Psoas muscle (tissue), 8 donors: ENCODE data around the gene UBE2J2. TPM values are rescaled to one million over a fixed set of nuclear protein-coding genes. Genes with fewer than 3 reads are reported as not detected.

Source experiments
- ATAC-seq, 4 donors: fragments of 200-7000 bp; cut with Tn5 transposase; one replicate each; pipeline ENCODE4 v1.9.1; 2020; ENCODE audit warnings: moderate library complexity in 3 of 4, mild to moderate bottlenecking in 2 of 4
- DNase-seq, 2 donors: peaks; one replicate each; pipeline ENCODE4 v3.0.0-alpha.2; 2020
- H3K27ac ChIP-seq: fragments of 200-600 bp; one replicate; pipeline ENCODE4 v1.8.0; 2022
- H3K27me3 ChIP-seq, 3 donors: fragments of 200-600 bp in 1 of 3; one replicate each; pipeline versions ENCODE4 v1.6.1 to v1.8.0; 2013 to 2022; ENCODE audit warnings: low read length in 2 of 3, mild to moderate bottlenecking in 2 of 3, moderate library complexity in 1 of 3; ENCODE audit not compliant: insufficient read depth in 3 of 3
- H3K36me3 ChIP-seq, 2 donors: fragments of 200-600 bp in 1 of 2; one replicate each; pipeline versions ENCODE4 v1.6.1 to v1.8.0; 2013 to 2022; ENCODE audit warnings: low read depth in 1 of 2, mild to moderate bottlenecking in 1 of 2, moderate library complexity in 1 of 2; ENCODE audit not compliant: insufficient read depth in 1 of 2
- H3K4me1 ChIP-seq: fragments of 200-600 bp; one replicate; pipeline ENCODE4 v1.8.0; 2022
- H3K4me3 ChIP-seq: fragments of 200-600 bp; one replicate; pipeline ENCODE4 v1.8.0; 2022; ENCODE audit warnings: mild to moderate bottlenecking
- H3K9me3 ChIP-seq: fragments of 200-600 bp; one replicate; pipeline ENCODE4 v1.8.0; 2022
- CTCF ChIP-seq: fragments of 200-600 bp; IDR thresholded peaks from one replicate; pipeline ENCODE4 v1.8.0; 2022; ENCODE audit warnings: antibody characterized with exemption
- WGBS, 3 donors: extraction: QIAGEN DNeasy Blood & Tissue Kit; methylation state at CpG; one replicate each; pipeline versions ENCODE4 v1.1.6 to v1.1.7; 2013; 5-methylcytosine and 5-hydroxymethylcytosine counted together
- intact Hi-C, 2 donors: fragments of 100-400 bp; cut with DNase I; formaldehyde crosslinking; loops; one replicate each; pipeline versions ENCODE4 v1.11.0 to v1.14.2; 2022
- polyA plus RNA-seq, 3 donors: library from polyadenylated mRNA; stranded (reverse); fragments of 200-250 nt; gene quantifications; one replicate each; pipeline ENCODE4 v1.2.3, GENCODE V29; 2013
- total RNA-seq, 4 donors: library from RNA; stranded (reverse); fragmentation: NEBNext Ultra II Directional in 2 of 4; extraction: Animal tissue kit (Norgen Biotek cat#: 25700) in 2 of 4; gene quantifications; one replicate each; pipeline versions ENCODE4 v1.2.1 to v1.2.4, GENCODE V29; 2021 to 2023
- donor health status: healthy with polysubstance abuse.
- donor health status: DM: no; HTN: no; CAD: no; lungs with moderate emphysema.
- donor health status: Bipolar disorder and iron deficiency.
- donor health status: healthy.
- donor health status: DM: yes; HTN: yes; CAD: no.
- donor health status: DM: no; HTN: no; CAD: no.
- donor health status: DM: no; HTN: no; CAD: no.
- donor health status: DM: yes; HTN: yes; CAD: no.

The UBE2J2 gene
- total and polyA plus RNA-seq, 7 donors = 36.8 to 80.9 (median 44.9) TPM

- 82 to 87% (median 82%) methylated on average over 10 of the region's 10 CpGs for WGBS, 3 donors
- ATAC-seq = no peak
- no peaks in the 10 kb centered on the region for H3K27me3 ChIP-seq
- no peaks in the 10 kb centered on the region for H3K4me1 ChIP-seq
- TF ChIP-seq CTCF = no peak
- peaks cover 4 to 71% of the 10 kb centered on the region in 2 donors for H3K36me3 ChIP-seq
- no peaks in the 10 kb centered on the region for H3K9me3 ChIP-seq
- no peak overlapping the region for H3K27ac ChIP-seq
- intact Hi-C loops = loop anchor here in 1 of 2 donors (10.0 kb wide), 1 partner anchor 221 kb away; no protein-coding TSS in a partner anchor
- H3K4me3 ChIP-seq = no peak overlapping the region
- no peak for DNase-seq
Observed at GRCh38 chr1:1255611-1256010, 18.0 kb downstream of the UBE2J2 start.

- DNase-seq (no peak), ATAC-seq (no peak)
- H3K4me1 ChIP-seq = no peaks in the 10 kb centered on the region
- peaks cover 4 to 66% of the 10 kb centered on the region in 2 donors for H3K36me3 ChIP-seq
- 91 to 96% (median 93%) methylated on average over 26 of the region's 26 CpGs for WGBS, 3 donors
- no peaks in the 10 kb centered on the region for H3K9me3 ChIP-seq
- TF ChIP-seq CTCF = no peak
- no peak overlapping the region for H3K4me3 ChIP-seq
- H3K27me3 ChIP-seq = no peaks in the 10 kb centered on the region
- intact Hi-C loops = loop anchor here in 1 of 2 donors (10.0 kb wide), 1 partner anchor 220 kb away; no protein-coding TSS in a partner anchor
- no peak overlapping the region for H3K27ac ChIP-seq
Observed at GRCh38 chr1:1255078-1255477, 18.6 kb downstream of the UBE2J2 start.

GRCh38 chr1:1254667-1254998, 19.0 kb downstream of the UBE2J2 start:
- DNase-seq = no peak
- intact Hi-C loops = loop anchor here in 1 of 2 donors (10.0 kb wide), 1 partner anchor 220 kb away; no protein-coding TSS in a partner anchor
- TF ChIP-seq CTCF = no peak
- no peaks in the 10 kb centered on the region for H3K9me3 ChIP-seq
- no peak overlapping the region for H3K4me3 ChIP-seq
- no peaks in the 10 kb centered on the region for H3K27me3 ChIP-seq
- H3K4me1 ChIP-seq = no peaks in the 10 kb centered on the region
- H3K27ac ChIP-seq = no peak overlapping the region
- H3K36me3 ChIP-seq = peaks cover 4 to 61% of the 10 kb centered on the region in 2 donors
- 85 to 87% (median 86%) methylated on average over 21 of the region's 21 CpGs for WGBS, 3 donors
- no peak for ATAC-seq

- no peak for DNase-seq
- Histone ChIP-seq H3K4me3 (no peak overlapping the region), H3K27me3 (no peaks in the 10 kb centered on the region), H3K36me3 (peaks cover 4 to 56% of the 10 kb centered on the region in 2 donors), H3K9me3 (no peaks in the 10 kb centered on the region), H3K27ac (no peak overlapping the region), H3K4me1 (no peaks in the 10 kb centered on the region)
- 93 to 94% (median 93%) methylated on average over 45 to 50 of the region's 50 CpGs for WGBS, 3 donors
- ATAC-seq = no peak
- intact Hi-C loops = loop anchor here in 1 of 2 donors (10.0 kb wide), 1 partner anchor 219 kb away; no protein-coding TSS in a partner anchor
- TF ChIP-seq CTCF = no peak
Observed at GRCh38 chr1:1253972-1254666, 19.5 kb downstream of the UBE2J2 start.
